Vagina (tissue), 2 donors: ENCODE data around the gene PLOD1. TPM values are rescaled to one million over a fixed set of nuclear protein-coding genes. Genes with fewer than 3 reads are reported as not detected.

ENCODE experiments used
- DNase-seq, 2 donors: peaks; one replicate each; pipeline ENCODE4 v3.0.0-alpha.2; 2017; ENCODE audit errors: extremely low spot score in 2 of 2
- H3K27ac ChIP-seq: fragments of 200-600 bp; sonication (generic); one replicate; pipeline ENCODE4 v1.5.1; 2019
- H3K27me3 ChIP-seq: fragments of 200-600 bp; sonication (generic); one replicate; pipeline ENCODE4 v1.5.1; 2019
- H3K36me3 ChIP-seq, 2 donors: fragments of 200-600 bp; sonication (generic); one replicate each; pipeline ENCODE4 v1.5.1; 2017 to 2019
- H3K4me1 ChIP-seq: fragments of 200-600 bp; sonication (generic); one replicate; pipeline ENCODE4 v1.5.1; 2019
- H3K4me3 ChIP-seq, 2 donors: fragments of 200-600 bp; sonication (generic); 1 replicate in 1 of 2; 2 replicates in 1 of 2; pipeline ENCODE4 v1.5.1; 2016 to 2019
- H3K9me3 ChIP-seq: fragments of 200-600 bp; sonication (generic); one replicate; pipeline ENCODE4 v1.5.1; 2019
- POLR2A ChIP-seq, 2 donors: fragments of 450-650 bp; IDR thresholded peaks; one replicate each; pipeline ENCODE4 v1.6.1; 2017; ENCODE audit warnings: antibody characterized with exemption in 2 of 2, mild to moderate bottlenecking in 2 of 2, moderate library complexity in 2 of 2
- POLR2AphosphoS5 ChIP-seq, 2 donors: sonication (generic); formaldehyde crosslinking; IDR thresholded peaks; one replicate each; pipeline ENCODE4 v1.9.0; 2017; ENCODE audit warnings: antibody characterized with exemption in 2 of 2, mild to moderate bottlenecking in 2 of 2, low read depth in 1 of 2; ENCODE audit not compliant: insufficient read depth in 1 of 2
- intact Hi-C: fragments of 100-400 bp; cut with DNase I; formaldehyde crosslinking; loops from one replicate; pipeline ENCODE4 v1.15.1; 2023
- total RNA-seq: library from RNA; depleted of rRNA; stranded (reverse); fragments of >200 nt; gene quantifications from one replicate; pipeline ENCODE4 v1.2.3, GENCODE V29; 2016
- TF ChIP-seq, protein P1 (sequence below), 3 experiments: fragments of 450-650 bp in 2 of 3; fragments of 200-600 bp in 1 of 3; sonication (generic) in 1 of 3; IDR thresholded peaks; one replicate each; pipeline ENCODE4 v1.5.1; 2017 to 2019; ENCODE audit warnings: antibody characterized with exemption in 3 of 3, mild to moderate bottlenecking in 2 of 3, moderate library complexity in 2 of 3

Gene PLOD1
- total RNA-seq, 1 donor from 2014 or later, result 42.2 TPM

GRCh38 chr1:11925938-11926292 lies 8.6 kb upstream of the PLOD1 start:
- H3K27me3 ChIP-seq, result no peaks in the 10 kb centered on the region
- peaks cover 64% of the 10 kb centered on the region for H3K4me1 ChIP-seq
- TF ChIP-seq, protein P1, sequence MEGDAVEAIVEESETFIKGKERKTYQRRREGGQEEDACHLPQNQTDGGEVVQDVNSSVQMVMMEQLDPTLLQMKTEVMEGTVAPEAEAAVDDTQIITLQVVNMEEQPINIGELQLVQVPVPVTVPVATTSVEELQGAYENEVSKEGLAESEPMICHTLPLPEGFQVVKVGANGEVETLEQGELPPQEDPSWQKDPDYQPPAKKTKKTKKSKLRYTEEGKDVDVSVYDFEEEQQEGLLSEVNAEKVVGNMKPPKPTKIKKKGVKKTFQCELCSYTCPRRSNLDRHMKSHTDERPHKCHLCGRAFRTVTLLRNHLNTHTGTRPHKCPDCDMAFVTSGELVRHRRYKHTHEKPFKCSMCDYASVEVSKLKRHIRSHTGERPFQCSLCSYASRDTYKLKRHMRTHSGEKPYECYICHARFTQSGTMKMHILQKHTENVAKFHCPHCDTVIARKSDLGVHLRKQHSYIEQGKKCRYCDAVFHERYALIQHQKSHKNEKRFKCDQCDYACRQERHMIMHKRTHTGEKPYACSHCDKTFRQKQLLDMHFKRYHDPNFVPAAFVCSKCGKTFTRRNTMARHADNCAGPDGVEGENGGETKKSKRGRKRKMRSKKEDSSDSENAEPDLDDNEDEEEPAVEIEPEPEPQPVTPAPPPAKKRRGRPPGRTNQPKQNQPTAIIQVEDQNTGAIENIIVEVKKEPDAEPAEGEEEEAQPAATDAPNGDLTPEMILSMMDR (IDR thresholded peaks at IDR 0.05), result no peak
- TF ChIP-seq POLR2A (IDR thresholded peaks at IDR 0.05), result no peak
- no peak for TF ChIP-seq POLR2AphosphoS5 (IDR thresholded peaks at IDR 0.05; ENCODE audit: insufficient read depth in 1 of 2, low read depth in 1 of 2)
- H3K9me3 ChIP-seq, result no peaks in the 10 kb centered on the region
- H3K36me3 ChIP-seq, result peaks cover 0 to 19% of the 10 kb centered on the region in 2 donors
- intact Hi-C loops, result no loop called here
- H3K4me3 ChIP-seq, result peak overlapping the region; percentile 62 to 71
- H3K27ac ChIP-seq, result no peak overlapping the region
- no peak for DNase-seq

- TF ChIP-seq POLR2AphosphoS5 (IDR thresholded peaks at IDR 0.05; ENCODE audit: insufficient read depth in 1 of 2, low read depth in 1 of 2) (no peak), POLR2A (IDR thresholded peaks at IDR 0.05) (no peak)
- TF ChIP-seq, protein P1 (IDR thresholded peaks at IDR 0.05), result no peak
Observed at GRCh38 chr1:11927866-11928592, 6.5 kb upstream of the PLOD1 start.

DNA sequence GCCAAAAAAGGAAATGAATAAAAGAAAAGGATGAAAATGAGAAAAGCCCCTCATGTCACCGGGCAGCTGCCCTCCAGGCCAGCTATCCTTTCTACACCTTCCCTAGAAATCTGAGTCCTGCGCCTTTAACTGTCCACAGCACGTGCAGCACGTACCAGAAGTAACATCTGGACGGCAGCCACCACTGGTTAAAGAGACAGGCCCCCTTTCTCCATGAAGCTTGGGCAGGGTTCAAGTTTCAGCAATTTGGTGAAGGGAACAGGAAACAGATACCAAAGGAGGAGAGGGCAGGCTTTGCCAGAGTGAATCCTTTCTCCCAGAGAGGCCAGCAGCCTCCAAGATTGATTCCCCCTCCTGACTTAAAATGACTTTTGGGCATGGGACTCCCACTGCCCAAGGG lies 4.7 kb upstream of the PLOD1 start:
- Histone ChIP-seq H3K9me3 (no peaks in the 10 kb centered on the region), H3K27ac (peak overlapping the region; percentile 48), H3K4me3 (no peak overlapping the region), H3K4me1 (peaks cover 31% of the 10 kb centered on the region), H3K27me3 (no peaks in the 10 kb centered on the region), H3K36me3 (no peaks in the 10 kb centered on the region)
- TF ChIP-seq POLR2AphosphoS5 (IDR thresholded peaks at IDR 0.05; ENCODE audit: insufficient read depth in 1 of 2, low read depth in 1 of 2), result peak in 1 of 2 donors; percentile 84
- TF ChIP-seq, protein P1 (IDR thresholded peaks at IDR 0.05), result no peak
- DNase-seq, result no peak
- intact Hi-C loops, result no loop called here

More at GRCh38 chr1:11927866-11928592, 6.5 kb upstream of the PLOD1 start:
- intact Hi-C loops, result no loop called here
- H3K27ac ChIP-seq, result no peak overlapping the region
- H3K9me3 ChIP-seq, result no peaks in the 10 kb centered on the region
- no peak overlapping the region for H3K4me3 ChIP-seq
- H3K4me1 ChIP-seq, result peaks cover 48% of the 10 kb centered on the region
- H3K27me3 ChIP-seq, result no peaks in the 10 kb centered on the region
- peaks cover 0 to 4% of the 10 kb centered on the region in 2 donors for H3K36me3 ChIP-seq
- no peak for DNase-seq

DNA sequence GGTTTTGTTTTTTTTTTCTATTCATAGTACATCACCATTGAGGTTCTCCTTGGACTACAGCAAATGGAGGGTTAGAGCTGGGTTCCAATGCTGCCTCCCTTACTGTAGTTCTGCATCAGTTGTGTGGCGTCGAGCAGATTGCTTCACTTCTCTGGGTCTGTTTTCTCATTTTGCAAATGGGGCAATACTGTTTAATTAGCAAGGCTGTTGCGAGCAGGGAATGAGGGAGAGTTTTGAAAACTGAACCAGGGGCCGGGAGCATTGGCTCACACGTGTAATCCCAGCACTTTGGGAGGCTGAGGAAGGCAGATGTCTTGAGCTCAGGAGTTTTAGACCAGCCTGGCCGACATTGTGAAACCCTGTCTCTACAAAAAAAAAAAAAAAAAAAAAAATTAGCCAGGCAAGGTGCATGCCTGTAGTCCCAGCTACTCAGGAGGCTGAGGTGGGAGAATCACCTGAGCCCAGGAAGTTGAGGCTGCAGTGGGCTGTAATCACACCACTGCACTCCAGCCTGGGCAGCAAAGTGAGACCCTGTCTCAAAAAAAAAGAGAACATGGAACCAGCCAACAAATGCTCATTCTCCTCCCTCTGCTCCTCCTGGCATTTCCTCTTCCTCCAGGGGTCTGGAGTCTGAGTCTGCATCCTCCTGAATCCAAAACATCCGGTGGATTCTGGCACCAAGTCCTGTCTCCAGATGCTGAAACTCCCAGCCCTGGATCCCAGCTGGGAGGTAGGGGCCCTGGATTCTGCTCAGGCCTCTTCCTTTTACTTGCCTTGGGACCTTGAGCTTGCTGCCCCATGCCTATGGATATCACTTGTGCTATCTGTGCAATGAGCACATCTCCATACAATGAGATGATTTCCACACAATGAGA lies 3.7 kb upstream of the PLOD1 start:
- Histone ChIP-seq H3K36me3 (no peaks in the 10 kb centered on the region), H3K4me3 (no peak overlapping the region), H3K9me3 (no peaks in the 10 kb centered on the region), H3K4me1 (peaks cover 33% of the 10 kb centered on the region), H3K27me3 (no peaks in the 10 kb centered on the region), H3K27ac (peak overlapping the region; percentile 48)
- intact Hi-C loops, result no loop called here
- TF ChIP-seq, protein P1 (IDR thresholded peaks at IDR 0.05), result no peak
- no peak for TF ChIP-seq POLR2A (IDR thresholded peaks at IDR 0.05)
- TF ChIP-seq POLR2AphosphoS5 (IDR thresholded peaks at IDR 0.05; ENCODE audit: insufficient read depth in 1 of 2, low read depth in 1 of 2), result no peak
- DNase-seq, result no peak
